Stimulated activated naive CD8-positive, alpha-beta T cell treated with anti-CD3 and anti-CD28 coated beads, Interleukin-15, Interleukin-2, amounts not matched to agents 100 ng/mL and 50 ng/mL, for 24 hours (primary cell): ENCODE measurements around the gene BRME1.

Experiments used
- H3K27ac Mint-ChIP-seq: one replicate; pipeline ENCODE4 v1.8.0; 2021; ENCODE audit warnings: mild to moderate bottlenecking, mixed read lengths
- H3K27me3 Mint-ChIP-seq: one replicate; pipeline ENCODE4 v1.8.0; 2021; ENCODE audit warnings: mixed read lengths
- H3K36me3 Mint-ChIP-seq: one replicate; pipeline ENCODE4 v1.8.0; 2021; ENCODE audit warnings: low read depth, mixed read lengths
- H3K4me1 Mint-ChIP-seq: one replicate; pipeline ENCODE4 v1.8.0; 2021; ENCODE audit warnings: low read depth, mixed read lengths
- H3K4me3 Mint-ChIP-seq: one replicate; pipeline ENCODE4 v1.8.0; 2021; ENCODE audit warnings: mild to moderate bottlenecking, mixed read lengths
- H3K9me3 Mint-ChIP-seq: one replicate; pipeline ENCODE4 v1.8.0; 2021; ENCODE audit warnings: mixed read lengths

The BRME1 gene

DNA sequence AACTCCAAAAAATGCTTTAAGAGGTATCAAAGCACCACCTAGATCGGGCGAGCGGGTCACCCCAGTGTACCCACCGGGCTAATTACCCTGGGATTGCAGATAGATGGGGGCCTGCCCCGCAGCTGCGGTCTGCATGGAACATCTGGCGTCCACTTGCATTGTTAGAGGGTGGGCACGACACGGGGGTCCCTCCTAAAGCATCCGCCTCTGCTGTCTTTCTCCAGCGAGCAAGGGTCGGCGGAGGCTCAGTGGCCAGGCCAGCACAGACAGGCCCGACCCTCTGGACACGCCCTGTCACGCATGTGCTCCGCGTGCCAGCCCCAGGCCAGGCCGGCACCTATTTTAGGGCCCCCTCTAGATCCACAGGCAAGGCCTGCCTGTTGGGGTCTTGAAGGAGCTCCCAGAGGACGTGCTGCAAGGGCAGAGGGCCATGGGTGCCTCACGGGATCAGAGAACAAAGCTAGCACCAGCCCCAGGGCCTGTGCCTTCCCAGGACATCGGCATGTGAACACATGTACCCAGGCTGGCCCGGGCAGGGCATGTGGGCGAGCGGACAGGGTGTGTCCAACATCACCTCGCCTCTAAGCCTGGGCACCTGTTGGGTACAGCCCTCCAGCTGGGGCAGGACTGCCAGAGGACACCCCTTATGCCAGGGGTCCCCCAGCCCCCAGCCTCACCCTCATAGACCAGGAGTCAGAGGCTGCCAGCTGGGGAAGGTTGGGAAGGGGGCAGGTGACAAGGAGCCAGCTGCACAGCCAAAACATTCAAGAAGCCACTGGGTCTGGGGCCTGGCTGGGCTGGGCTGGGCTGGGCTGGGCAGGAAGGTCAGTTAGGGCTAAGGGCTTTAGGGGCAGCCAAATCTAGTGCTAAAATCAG lies 64.6 kb downstream of the BRME1 start:
- H3K9me3 Mint-ChIP-seq: no peaks in the 10 kb centered on the region
- no peaks in the 10 kb centered on the region for H3K27me3 Mint-ChIP-seq
- H3K36me3 Mint-ChIP-seq: peaks cover 38% of the 10 kb centered on the region
- H3K4me1 Mint-ChIP-seq: peaks cover 59% of the 10 kb centered on the region
- H3K27ac Mint-ChIP-seq: peak overlapping the region; percentile 96
- H3K4me3 Mint-ChIP-seq: peak overlapping the region; percentile 90

DNA sequence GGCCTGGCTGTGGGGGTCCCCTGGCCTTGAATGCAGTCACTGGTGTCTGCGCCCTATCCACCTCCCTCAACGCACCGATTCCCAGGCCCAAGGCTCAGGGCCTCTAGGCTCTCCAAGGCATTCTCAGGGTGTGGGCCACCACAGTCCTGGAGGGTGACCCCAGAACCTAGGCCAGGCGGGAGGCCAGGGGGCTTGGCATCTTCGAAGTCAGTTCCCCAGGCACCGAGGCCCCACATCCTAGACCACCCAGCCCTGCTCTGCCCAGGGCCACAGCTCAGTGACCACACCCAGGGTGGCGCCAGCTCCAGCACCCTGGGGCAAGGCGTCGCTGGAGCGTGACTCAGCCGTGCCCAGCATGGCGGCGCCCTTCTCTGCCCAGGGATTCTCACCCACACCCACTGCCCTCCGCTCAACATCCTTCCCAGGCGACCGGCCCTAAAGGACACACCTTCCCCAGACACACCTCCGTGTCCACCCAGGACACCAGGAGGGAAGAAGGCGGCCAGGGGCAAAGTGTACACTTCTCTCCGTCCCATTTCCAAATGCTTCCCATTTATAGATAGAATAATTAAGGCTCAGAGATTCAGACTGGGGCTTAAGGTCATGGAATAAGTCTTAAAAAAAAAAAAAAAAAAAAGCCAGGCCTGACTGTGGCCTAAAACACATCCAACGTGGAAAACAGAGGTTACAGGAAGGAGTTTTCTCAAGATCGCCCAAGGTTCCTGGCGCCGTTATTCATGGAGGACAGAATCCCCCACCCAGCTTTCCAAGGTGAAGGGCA lies 65.4 kb downstream of the BRME1 start:
- H3K27ac Mint-ChIP-seq: peak overlapping the region; percentile 96
- peaks cover 38% of the 10 kb centered on the region for H3K36me3 Mint-ChIP-seq
- peak overlapping the region; percentile 90 for H3K4me3 Mint-ChIP-seq
- peaks cover 59% of the 10 kb centered on the region for H3K4me1 Mint-ChIP-seq
- H3K27me3 Mint-ChIP-seq: no peaks in the 10 kb centered on the region
- no peaks in the 10 kb centered on the region for H3K9me3 Mint-ChIP-seq

DNA sequence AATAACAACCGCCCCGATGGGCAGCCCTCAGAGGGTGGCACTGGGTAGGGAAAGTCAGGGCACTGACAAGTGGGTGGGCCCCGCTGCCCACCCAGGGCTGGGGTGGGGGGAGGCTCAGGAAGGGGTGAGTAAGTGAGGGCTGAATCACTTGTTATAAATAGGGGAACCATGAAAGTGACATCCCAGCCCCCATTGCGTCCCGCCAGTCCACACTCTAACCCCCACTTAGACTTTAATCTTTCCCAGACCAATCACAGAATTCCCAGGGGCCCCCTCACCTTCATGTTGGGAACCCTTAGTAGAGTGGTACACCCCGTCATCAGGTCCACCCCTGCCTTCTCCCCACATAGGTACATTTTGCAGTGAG lies 66.0 kb downstream of the BRME1 start:
- peak overlapping the region; percentile 96 for H3K27ac Mint-ChIP-seq
- no peaks in the 10 kb centered on the region for H3K27me3 Mint-ChIP-seq
- H3K36me3 Mint-ChIP-seq: peaks cover 42% of the 10 kb centered on the region
- H3K4me1 Mint-ChIP-seq: peaks cover 60% of the 10 kb centered on the region
- no peaks in the 10 kb centered on the region for H3K9me3 Mint-ChIP-seq
- peak overlapping the region; percentile 90 for H3K4me3 Mint-ChIP-seq

- H3K27me3 Mint-ChIP-seq: no peaks in the 10 kb centered on the region
- peaks cover 46% of the 10 kb centered on the region for H3K36me3 Mint-ChIP-seq
- no peaks in the 10 kb centered on the region for H3K9me3 Mint-ChIP-seq
- peak overlapping the region; percentile 98 for H3K27ac Mint-ChIP-seq
- peak overlapping the region; percentile 90 for H3K4me3 Mint-ChIP-seq
- peaks cover 60% of the 10 kb centered on the region for H3K4me1 Mint-ChIP-seq
Measured at GRCh38 chr19:13839130-13839937, 66.6 kb downstream of the BRME1 start.

GRCh38 chr19:13838435-13839129 lies 67.3 kb downstream of the BRME1 start:
- H3K4me1 Mint-ChIP-seq: peaks cover 59% of the 10 kb centered on the region
- H3K27me3 Mint-ChIP-seq: no peaks in the 10 kb centered on the region
- no peaks in the 10 kb centered on the region for H3K9me3 Mint-ChIP-seq
- peaks cover 53% of the 10 kb centered on the region for H3K36me3 Mint-ChIP-seq
- peak overlapping the region; percentile 98 for H3K27ac Mint-ChIP-seq
- H3K4me3 Mint-ChIP-seq: peak overlapping the region; percentile 90

DNA sequence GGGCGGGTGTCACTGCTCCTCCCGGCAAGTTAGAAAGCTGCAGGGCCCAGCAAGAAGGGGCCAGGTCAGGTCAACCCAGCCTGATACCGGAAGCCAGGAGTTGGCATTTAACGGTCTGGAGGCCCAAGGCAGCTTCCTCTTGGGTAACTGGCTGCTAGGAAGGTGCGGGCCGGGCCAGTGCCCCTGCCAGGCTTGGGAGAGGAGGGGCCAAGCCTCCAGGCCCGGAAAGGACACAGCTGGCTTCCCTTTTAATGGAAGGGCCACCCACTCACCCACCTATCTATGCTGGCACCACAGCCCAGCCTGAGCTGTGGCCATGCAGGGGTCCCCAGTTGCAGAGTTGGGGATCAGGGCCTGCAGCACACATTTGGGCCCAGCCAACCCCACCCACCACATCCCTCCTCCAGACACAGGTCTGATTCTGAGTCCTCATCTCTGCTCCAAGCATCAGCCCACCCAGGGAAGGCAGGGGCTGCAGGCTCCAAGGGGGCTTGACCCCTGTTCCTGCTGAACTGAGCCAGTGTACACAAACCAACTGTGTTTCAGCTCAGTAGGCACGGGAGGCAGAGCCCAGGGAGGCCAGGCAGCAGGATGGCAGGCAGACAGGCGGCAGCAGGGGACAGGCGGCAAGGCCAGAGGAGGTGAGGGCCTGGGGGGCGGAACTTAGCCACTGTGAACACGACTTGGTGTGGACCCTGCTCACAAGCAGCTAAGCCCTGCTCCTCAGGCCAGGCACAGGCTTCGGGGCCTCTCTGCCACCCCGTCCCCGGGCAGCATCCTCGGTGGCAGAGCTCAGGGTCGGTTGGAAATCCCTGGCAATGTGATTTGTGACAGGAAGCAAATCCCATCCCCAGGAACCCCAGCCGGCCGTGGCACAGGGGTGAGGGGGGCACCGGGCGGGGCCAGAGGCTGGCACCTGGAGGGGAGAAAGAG lies 69.9 kb downstream of the BRME1 start:
- H3K27ac Mint-ChIP-seq: peak overlapping the region; percentile 95

DNA sequence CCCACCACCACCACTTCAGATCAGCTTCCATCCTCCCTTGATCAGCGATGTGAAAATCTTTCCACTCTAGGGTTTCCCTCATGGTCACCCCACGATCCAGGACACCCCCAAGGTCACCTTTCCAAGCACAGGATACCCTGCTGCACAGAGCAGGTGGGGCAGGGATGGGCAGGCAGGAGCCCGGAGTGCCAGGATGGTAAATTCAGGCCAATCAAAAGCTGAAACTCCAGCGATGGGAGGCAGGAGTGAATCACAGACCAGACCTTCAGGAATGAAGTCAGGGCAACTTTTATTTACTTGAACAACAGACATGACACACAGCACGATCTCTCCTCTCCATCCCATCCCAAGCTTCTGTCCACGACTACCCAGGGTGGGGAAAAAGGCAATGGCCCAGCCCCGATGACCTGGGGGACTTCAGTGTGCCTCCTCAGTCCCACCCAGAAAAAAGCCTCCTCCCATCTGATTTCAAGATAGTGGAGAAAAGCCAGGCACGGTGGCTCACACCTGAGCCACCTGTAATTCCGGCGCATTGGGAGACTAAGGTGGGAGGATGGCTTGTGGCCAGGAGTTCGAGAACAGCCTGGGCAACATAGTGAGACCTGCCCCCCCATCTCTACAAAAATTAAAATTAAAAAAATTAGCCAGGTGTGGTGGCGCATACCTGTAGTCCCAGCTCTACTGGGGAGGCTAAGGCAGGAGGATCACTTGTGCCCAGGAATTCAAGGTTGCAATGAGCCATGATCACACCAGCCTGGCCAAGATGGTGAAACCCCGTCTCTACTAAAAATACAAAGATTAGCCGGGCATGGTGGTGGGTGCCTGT lies 71.5 kb downstream of the BRME1 start:
- Mint-ChIP-seq H3K4me1 (peaks cover 54% of the 10 kb centered on the region), H3K27ac (peak overlapping the region; percentile 95), H3K9me3 (no peaks in the 10 kb centered on the region), H3K4me3 (peak overlapping the region; percentile 70), H3K27me3 (no peaks in the 10 kb centered on the region), H3K36me3 (peaks cover 44% of the 10 kb centered on the region)

More for the DNA sequence above, 69.9 kb downstream of the BRME1 start:
- H3K27me3 Mint-ChIP-seq: no peaks in the 10 kb centered on the region
- no peaks in the 10 kb centered on the region for H3K9me3 Mint-ChIP-seq
- peaks cover 58% of the 10 kb centered on the region for H3K4me1 Mint-ChIP-seq
- H3K4me3 Mint-ChIP-seq: peak overlapping the region; percentile 90
- peaks cover 51% of the 10 kb centered on the region for H3K36me3 Mint-ChIP-seq

DNA sequence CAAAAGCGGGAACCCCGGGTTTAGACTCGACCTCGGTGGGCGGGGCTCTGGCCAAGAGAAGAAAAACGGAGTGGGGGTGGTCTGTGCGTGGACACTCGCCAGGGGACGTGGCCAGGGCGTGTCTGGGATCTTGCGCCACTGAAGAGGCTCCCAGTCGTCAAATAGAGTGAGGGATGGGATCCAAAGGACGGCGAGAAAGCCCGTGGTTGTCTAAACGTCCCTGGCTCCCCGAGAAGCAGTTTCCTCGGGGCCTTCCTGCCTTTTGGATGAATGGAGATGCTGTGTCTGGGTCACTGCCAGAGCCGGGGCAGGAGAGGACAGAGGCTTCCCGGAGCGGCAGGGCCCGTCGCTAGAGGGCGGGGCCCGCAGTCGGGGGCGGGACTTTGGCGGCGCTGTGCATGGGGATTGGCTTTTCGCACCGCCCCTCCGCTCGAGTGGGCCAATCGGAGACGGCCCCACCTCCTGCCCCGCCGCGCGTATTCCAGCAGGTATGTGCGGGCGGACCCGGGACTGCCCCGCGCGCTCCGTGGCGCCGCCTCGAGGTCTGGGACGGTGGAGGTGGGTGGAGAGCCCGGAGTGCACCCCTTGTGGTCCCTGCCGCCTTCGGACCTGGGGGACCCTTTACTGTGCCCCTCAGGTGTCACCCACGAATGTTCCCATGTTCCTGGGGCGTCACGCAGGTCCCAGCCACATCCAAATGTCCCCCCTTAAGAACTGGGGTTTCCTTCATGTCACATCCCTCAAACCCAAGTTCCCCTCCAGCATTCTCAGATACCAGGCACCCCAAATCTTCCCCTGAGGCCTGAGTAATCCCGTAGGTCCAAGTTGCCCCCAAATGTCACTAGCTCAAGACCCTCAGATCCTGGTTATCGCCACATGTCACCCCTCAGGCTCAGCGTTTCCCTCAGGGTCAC lies 72.3 kb downstream of the BRME1 start:
- Mint-ChIP-seq H3K4me1 (peaks cover 50% of the 10 kb centered on the region), H3K27me3 (no peaks in the 10 kb centered on the region), H3K36me3 (peaks cover 35% of the 10 kb centered on the region), H3K9me3 (no peaks in the 10 kb centered on the region), H3K4me3 (peak overlapping the region; percentile 70), H3K27ac (peak overlapping the region; percentile 93)
